H1 (cell line): ENCODE results near the gene HIBADH. TPM values are rescaled to one million over a fixed set of nuclear protein-coding genes. Genes with fewer than 3 reads are reported as not detected.

Source experiments
- CTCF ChIA-PET: fragments of 300-600 bp; sonication (Branson Sonifier 250); formaldehyde crosslinking; loops from one replicate; lab custom pipeline; 2021; ENCODE audit not compliant: partially characterized antibody; lab: Charles Lee
- POLR2A ChIA-PET: fragments of 300-600 bp; sonication (Branson Sonifier 250); formaldehyde crosslinking; loops from one replicate; lab custom pipeline; 2021; ENCODE audit warnings: inconsistent platforms; ENCODE audit not compliant: partially characterized antibody; lab: Charles Lee
- DNase-seq, 2 experiments: peaks; one replicate each; pipeline versions ENCODE4 v3.0.0 to v3.0.0-alpha.2; 2010 to 2022; ENCODE audit warnings: low spot score in 2 of 2, low read depth in 1 of 2, mixed read lengths in 1 of 2
- FAIRE-seq: peaks from 2 replicates; lab custom pipeline; 2011; peaks lifted over from hg19 to GRCh38; lab: Jason Lieb, UNC
- H2AFZ ChIP-seq: 2 replicates; pipeline ENCODE4 v1.8.1; 2012; ENCODE audit warnings: low read length, inconsistent platforms
- H2AK5ac ChIP-seq: 2 replicates; pipeline ENCODE4 v1.6.1; 2013; ENCODE audit warnings: low read depth, low read length
- H2BK120ac ChIP-seq: replicated peaks from 2 replicates; pipeline ENCODE3; 2013; ENCODE audit warnings: low read depth, low read length, inconsistent platforms
- H2BK12ac ChIP-seq: 2 replicates; pipeline ENCODE4 v1.6.1; 2013; ENCODE audit warnings: low read depth, low read length
- H2BK15ac ChIP-seq: 2 replicates; pipeline ENCODE4 v1.6.1; 2013; ENCODE audit warnings: low read length
- H2BK20ac ChIP-seq: 2 replicates; pipeline ENCODE4 v1.6.1; 2013; ENCODE audit warnings: low read length
- H2BK5ac ChIP-seq: 2 replicates; pipeline ENCODE4 v1.6.1; 2013; ENCODE audit warnings: low read depth, low read length
- H3K14ac ChIP-seq: 2 replicates; pipeline ENCODE4 v1.6.1; 2013; ENCODE audit warnings: inconsistent platforms; ENCODE audit not compliant: insufficient read length
- H3K18ac ChIP-seq: 2 replicates; pipeline ENCODE4 v1.6.1; 2013; ENCODE audit warnings: low read length; ENCODE audit errors: extremely low read depth
- H3K23ac ChIP-seq: 2 replicates; pipeline ENCODE4 v1.6.1; 2013; ENCODE audit warnings: inconsistent platforms; ENCODE audit not compliant: insufficient read length
- H3K23me2 ChIP-seq: 2 replicates; pipeline ENCODE4 v1.6.1; 2013; ENCODE audit warnings: low read depth, low read length
- H3K27ac ChIP-seq: 2 replicates; pipeline ENCODE4 v1.6.1; 2011; ENCODE audit warnings: low read depth, low read length, inconsistent platforms
- H3K27me3 ChIP-seq, 4 experiments: replicated peaks in 1 of 4; 1 replicate in 1 of 4; 2 replicates in 3 of 4; pipeline versions ENCODE4 v1.6.1 to v1.8.1; 2011 to 2013; ENCODE audit warnings: low read length in 3 of 4, mild to moderate bottlenecking in 3 of 4, inconsistent platforms in 2 of 4, mixed read lengths in 2 of 4, moderate library complexity in 1 of 4; ENCODE audit not compliant: control insufficient read depth in 3 of 4, insufficient read depth in 3 of 4; ENCODE audit errors: extremely low read depth in 1 of 4
- H3K36me3 ChIP-seq, 4 experiments: 2 replicates each; pipeline versions ENCODE4 v1.6.1 to v1.8.1; 2011 to 2013; ENCODE audit warnings: mild to moderate bottlenecking in 4 of 4, low read length in 3 of 4, moderate library complexity in 2 of 4, control low read depth in 1 of 4, inconsistent platforms in 1 of 4; ENCODE audit not compliant: insufficient read depth in 4 of 4, control insufficient read depth in 2 of 4
- H3K4ac ChIP-seq: replicated peaks from 2 replicates; pipeline ENCODE3; 2013; ENCODE audit warnings: low read length, low read depth, mixed read lengths, inconsistent platforms; ENCODE audit not compliant: insufficient read length
- H3K4me1 ChIP-seq, 4 experiments: replicated peaks in 1 of 4; 1 replicate in 1 of 4; 2 replicates in 3 of 4; pipeline versions ENCODE4 v1.6.1 to v1.8.1; 2011 to 2013; ENCODE audit warnings: low read length in 3 of 4, inconsistent platforms in 2 of 4, mixed read lengths in 1 of 4; ENCODE audit not compliant: insufficient read depth in 4 of 4, control insufficient read depth in 3 of 4
- H3K4me2 ChIP-seq, 2 experiments: 2 replicates each; pipeline versions ENCODE4 v1.6.1 to v1.8.1; 2011 to 2013; ENCODE audit warnings: low read depth in 2 of 2, low read length in 2 of 2, control low read depth in 1 of 2, inconsistent platforms in 1 of 2, mild to moderate bottlenecking in 1 of 2; ENCODE audit not compliant: insufficient read depth in 1 of 2
- H3K4me3 ChIP-seq, 4 experiments: fragments of 200-600, 300-600 bp in 1 of 4; sonication (generic), shearing (Covaris generic), sonication (Bioruptor Twin) in 1 of 4; 2 replicates each; pipeline versions ENCODE4 v1.5.1 to v1.8.1; 2011 to 2016; ENCODE audit warnings: low read length in 4 of 4, low read depth in 3 of 4, control low read depth in 2 of 4, inconsistent platforms in 2 of 4, mild to moderate bottlenecking in 2 of 4, mixed read lengths in 1 of 4, moderate library complexity in 1 of 4; ENCODE audit not compliant: insufficient read depth in 2 of 4; ENCODE audit errors: extremely low read depth in 1 of 4
- H3K56ac ChIP-seq: replicated peaks from 2 replicates; pipeline ENCODE3; 2013; ENCODE audit warnings: low read depth, mild to moderate bottlenecking, mixed read lengths, low read length, inconsistent platforms; ENCODE audit not compliant: insufficient read length
- H3K79me1 ChIP-seq: 2 replicates; pipeline ENCODE4 v1.6.1; 2013; ENCODE audit warnings: low read depth, low read length, control low read depth
- H3K79me2 ChIP-seq, 2 experiments: 2 replicates each; pipeline versions ENCODE4 v1.6.1 to v1.8.1; 2012 to 2013; ENCODE audit warnings: low read length in 2 of 2, mild to moderate bottlenecking in 2 of 2, inconsistent platforms in 1 of 2; ENCODE audit not compliant: insufficient read depth in 2 of 2, control insufficient read depth in 1 of 2
- H3K9ac ChIP-seq, 4 experiments: replicated peaks in 1 of 4; 1 replicate in 1 of 4; 2 replicates in 3 of 4; pipeline versions ENCODE4 v1.6.1 to v1.8.1; 2011 to 2013; ENCODE audit warnings: low read depth in 3 of 4, low read length in 3 of 4, control low read depth in 2 of 4, mild to moderate bottlenecking in 2 of 4, moderate library complexity in 2 of 4, inconsistent platforms in 1 of 4; ENCODE audit errors: extremely low read depth in 1 of 4
- H3K9me3 ChIP-seq, 2 experiments: 2 replicates each; pipeline versions ENCODE4 v1.6.1 to v1.8.1; 2012 to 2013; ENCODE audit warnings: mild to moderate bottlenecking in 2 of 2, moderate library complexity in 2 of 2, control low read depth in 1 of 2, inconsistent platforms in 1 of 2, low read depth in 1 of 2, low read length in 1 of 2, mixed read lengths in 1 of 2; ENCODE audit not compliant: insufficient read depth in 2 of 2
- H4K20me1 ChIP-seq, 2 experiments: replicated peaks in 1 of 2; 2 replicates each; pipeline versions ENCODE3 to v1.8.1; 2011 to 2013; ENCODE audit warnings: inconsistent platforms in 2 of 2, low read length in 2 of 2, mild to moderate bottlenecking in 1 of 2; ENCODE audit not compliant: insufficient read depth in 2 of 2, control insufficient read depth in 1 of 2
- H4K5ac ChIP-seq: 2 replicates; pipeline ENCODE4 v1.6.1; 2013; ENCODE audit warnings: low read length, low read depth, mixed read lengths, inconsistent platforms; ENCODE audit not compliant: insufficient read length
- H4K8ac ChIP-seq: 2 replicates; pipeline ENCODE4 v1.8.0; 2013; ENCODE audit warnings: mild to moderate bottlenecking, moderate library complexity, low read length, inconsistent platforms; ENCODE audit not compliant: insufficient read depth; ENCODE audit errors: extremely low read depth
- H4K91ac ChIP-seq: replicated peaks from 2 replicates; pipeline ENCODE3; 2013; ENCODE audit warnings: low read length, mixed read lengths, inconsistent platforms; ENCODE audit not compliant: insufficient read length
- CBX8 ChIP-seq: fragments of 300-800, 300-1000 bp; sonication (generic); IDR thresholded peaks from 2 replicates; pipeline ENCODE4 v1.7.1; 2016; ENCODE audit warnings: low read depth, low read length, borderline replicate concordance
- CTBP2 ChIP-seq: IDR thresholded peaks from 2 replicates; pipeline ENCODE4 v1.7.0; 2011; ENCODE audit warnings: borderline replicate concordance, mild to moderate bottlenecking, moderate library complexity, mixed read lengths, low read length; ENCODE audit not compliant: insufficient read depth, insufficient read length
- EGR1 ChIP-seq: IDR thresholded peaks from 2 replicates; pipeline ENCODE4 v1.6.1; 2011; ENCODE audit warnings: low read depth, low read length, borderline replicate concordance
- JUND ChIP-seq: IDR thresholded peaks from 2 replicates; pipeline ENCODE4 v1.6.1; 2011; ENCODE audit warnings: mild to moderate bottlenecking, improper control_type of control experiment, low read length
- KDM1A ChIP-seq: fragments of 200-600, 300-600 bp; sonication (generic); IDR thresholded peaks from 2 replicates; pipeline ENCODE4 v1.7.1; 2016; ENCODE audit warnings: mild to moderate bottlenecking, low read length, borderline replicate concordance
- KDM5A ChIP-seq: fragments of 200-600 bp; IDR thresholded peaks from 2 replicates; pipeline ENCODE4 v1.7.1; 2012; ENCODE audit warnings: mild to moderate bottlenecking, low read length, inconsistent platforms, mixed read lengths
- POU5F1 ChIP-seq: IDR thresholded peaks from 2 replicates; pipeline ENCODE4 v1.6.1; 2011; ENCODE audit warnings: low read depth, mild to moderate bottlenecking, low read length, moderate library complexity
- RAD21 ChIP-seq, 2 experiments: IDR thresholded peaks in 1 of 2; conservative IDR thresholded peaks in 1 of 2; 2 replicates each; pipeline ENCODE4 v1.6.1; 2011; ENCODE audit warnings: low read depth in 2 of 2, low read length in 2 of 2, improper control_type of control experiment in 1 of 2, inconsistent platforms in 1 of 2, mild to moderate bottlenecking in 1 of 2, moderate library complexity in 1 of 2
- SUZ12 ChIP-seq: fragments of 200-600 bp; sonication (generic); IDR thresholded peaks from 2 replicates; pipeline ENCODE4 v1.6.1; 2012; ENCODE audit warnings: mild to moderate bottlenecking, inconsistent platforms, low read length, moderate library complexity, mixed read lengths
- TAF7 ChIP-seq: optimal IDR thresholded peaks from 2 replicates; pipeline ENCODE3; 2011; ENCODE audit warnings: low read depth, mild to moderate bottlenecking, inconsistent platforms, low read length, moderate library complexity, borderline replicate concordance
- TBP ChIP-seq: IDR thresholded peaks from 2 replicates; pipeline ENCODE4 v1.6.1; 2011; ENCODE audit warnings: low read depth, low read length, improper control_type of control experiment
- TEAD4 ChIP-seq: IDR thresholded peaks from 2 replicates; pipeline ENCODE4 v1.6.1; 2012; ENCODE audit warnings: low read depth, low read length, inconsistent platforms, mixed read lengths
- WGBS, 2 experiments: shearing (Covaris generic) in 1 of 2; methylation state at CpG; one replicate each; pipeline versions ENCODE4 v1.1.6 to v1.1.7; 2013 to 2015; ENCODE audit warnings: low lambda C conversion rate in 2 of 2, mixed read lengths in 2 of 2, inconsistent platforms in 1 of 2, low coverage in 1 of 2, missing lambda C conversion rate in 1 of 2; ENCODE audit not compliant: insufficient replicate concordance in 2 of 2, insufficient coverage in 1 of 2, insufficient read length in 1 of 2; ENCODE audit errors: extremely low coverage in 1 of 2, missing lambda C conversion rate in 1 of 2; 5-methylcytosine and 5-hydroxymethylcytosine counted together
- polyA plus RNA-seq, 7 experiments: library from polyadenylated mRNA; depleted of rRNA in 3 of 7; stranded (reverse) in 5 of 7; unstranded in 2 of 7; fragments of >200 nt in 5 of 7; fragments of 200-250 nt in 2 of 7; gene quantifications; 1 replicate in 5 of 7; 2 replicates in 1 of 7; 4 replicates in 1 of 7; pipeline versions ENCODE4 v1.2.1 to v1.2.3, GENCODE V29; 2011 to 2013; ENCODE audit warnings: missing spikeins in 2 of 7, mixed read lengths in 2 of 7
- total RNA-seq: library from RNA; stranded (reverse); fragmentation: NEBNext Ultra II Directional; extraction: Animal tissue kit (Norgen Biotek cat#: 25700); gene quantifications from 2 replicates; pipeline ENCODE4 v1.2.1, GENCODE V29; 2021
- TF ChIP-seq, protein P1 (sequence below): IDR thresholded peaks from 2 replicates; pipeline ENCODE4 v1.6.1; 2012; ENCODE audit warnings: low read length, inconsistent platforms

Gene HIBADH
- total and polyA plus RNA-seq, 2 of the 8 experiments (the other 6 are each of a cell fraction or from before 2014, with no cell fraction given) = 30.1 to 39.5 TPM

DNA sequence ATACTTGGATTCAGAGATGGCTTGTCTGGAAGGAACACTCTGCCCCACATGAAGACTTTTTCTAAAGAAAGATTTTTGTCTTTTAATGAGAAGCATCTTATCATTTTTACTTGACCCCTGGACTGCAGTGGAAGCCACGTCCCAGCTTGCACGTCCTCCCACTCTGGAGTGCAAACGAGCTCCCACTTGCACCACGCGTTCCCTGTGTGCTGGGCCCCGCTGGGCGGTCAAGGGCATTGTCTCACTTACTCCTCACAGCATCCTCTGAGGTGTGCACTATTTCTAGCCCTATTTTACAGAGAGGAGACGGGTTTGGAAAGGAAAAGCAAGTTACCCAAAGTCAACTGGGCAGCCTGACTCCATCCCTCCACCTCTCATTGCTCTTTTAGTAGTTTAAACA lies 175.2 kb downstream of the HIBADH start:
- no peak for DNase-seq
- H3K4ac ChIP-seq = no peak overlapping the region
- H3K27ac ChIP-seq = no peak overlapping the region
- H3K4me3 ChIP-seq = no peak overlapping the region
- ChIA-PET CTCF (no interaction called here), POLR2A (no interaction called here)
- no peaks in the 10 kb centered on the region; a peak in 2 of 7 replicates for H3K27me3 ChIP-seq
- no peak overlapping the region for H3K9ac ChIP-seq
- H3K4me2 ChIP-seq = no peak overlapping the region
- no peak overlapping the region for H4K5ac ChIP-seq
- no peak overlapping the region for H4K8ac ChIP-seq
- no peaks in the 10 kb centered on the region for H3K36me3 ChIP-seq
- H2BK12ac ChIP-seq = no peak overlapping the region
- H3K23me2 ChIP-seq = no peaks in the 10 kb centered on the region
- no peak overlapping the region for H2AK5ac ChIP-seq
- no peak overlapping the region for H2BK20ac ChIP-seq
- H2AFZ ChIP-seq = no peak overlapping the region
- no peak overlapping the region for H4K91ac ChIP-seq
- no peak for FAIRE-seq
- H2BK120ac ChIP-seq = no peak overlapping the region
- no peaks in the 10 kb centered on the region for H3K79me2 ChIP-seq
- 90% methylated on average over 8 of the region's 8 CpGs; no CpG with 5 or more reads in 1 of the 2 experiments for WGBS, 2 experiments
- peaks cover 0 to 12% of the 10 kb centered on the region in 2 experiments; a peak in 1 of 4 replicates for H3K9me3 ChIP-seq
- no peak overlapping the region for H3K23ac ChIP-seq
- no peak overlapping the region for H3K14ac ChIP-seq
- no peaks in the 10 kb centered on the region for H3K79me1 ChIP-seq
- H3K18ac ChIP-seq = no peak overlapping the region
- no peak overlapping the region for H2BK5ac ChIP-seq
- no peaks in the 10 kb centered on the region for H4K20me1 ChIP-seq
- H3K56ac ChIP-seq = no peak overlapping the region
- no peak overlapping the region for H2BK15ac ChIP-seq
- H3K4me1 ChIP-seq = no peaks in the 10 kb centered on the region
- no peak for TF ChIP-seq CTBP2
- no peak for TF ChIP-seq EGR1
- TF ChIP-seq TBP = no peak
- no peak for TF ChIP-seq KDM5A
- TF ChIP-seq RAD21 (IDR thresholded peaks at IDR 0.05 in 1 of 2, conservative IDR thresholded peaks at IDR 0.05 in 1 of 2; ENCODE audit: low read depth in 2 of 2, low read length in 2 of 2) = no peak
- TF ChIP-seq CBX8 = no peak
- no peak for TF ChIP-seq KDM1A
- no peak for TF ChIP-seq TAF7
- TF ChIP-seq, protein P1, sequence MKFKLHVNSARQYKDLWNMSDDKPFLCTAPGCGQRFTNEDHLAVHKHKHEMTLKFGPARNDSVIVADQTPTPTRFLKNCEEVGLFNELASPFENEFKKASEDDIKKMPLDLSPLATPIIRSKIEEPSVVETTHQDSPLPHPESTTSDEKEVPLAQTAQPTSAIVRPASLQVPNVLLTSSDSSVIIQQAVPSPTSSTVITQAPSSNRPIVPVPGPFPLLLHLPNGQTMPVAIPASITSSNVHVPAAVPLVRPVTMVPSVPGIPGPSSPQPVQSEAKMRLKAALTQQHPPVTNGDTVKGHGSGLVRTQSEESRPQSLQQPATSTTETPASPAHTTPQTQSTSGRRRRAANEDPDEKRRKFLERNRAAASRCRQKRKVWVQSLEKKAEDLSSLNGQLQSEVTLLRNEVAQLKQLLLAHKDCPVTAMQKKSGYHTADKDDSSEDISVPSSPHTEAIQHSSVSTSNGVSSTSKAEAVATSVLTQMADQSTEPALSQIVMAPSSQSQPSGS = no peak
- TF ChIP-seq JUND = no peak
- TF ChIP-seq SUZ12 = no peak
- TF ChIP-seq TEAD4 = no peak
- no peak for TF ChIP-seq POU5F1
